ENCODE data around the gene CEP20.

Gene CEP20

GRCh38 chr16:15830832-15831451 is 57.5 kb downstream of the CEP20 start:
- no peak for DNase-seq (ENCODE audit: low spot score)

GRCh38 chr16:15829460-15829859 is 58.9 kb downstream of the CEP20 start:
- no peak for DNase-seq (ENCODE audit: low spot score)

- no peak for DNase-seq (ENCODE audit: low spot score)
Measured at GRCh38 chr16:15827709-15828343, 60.6 kb downstream of the CEP20 start.

GRCh38 chr16:15827299-15827698 is 61.1 kb downstream of the CEP20 start:
- no peak for DNase-seq (ENCODE audit: low spot score)

GRCh38 chr16:15825750-15826305 is 62.6 kb downstream of the CEP20 start:
- DNase-seq (ENCODE audit: low spot score), result no peak

GRCh38 chr16:15822957-15823356 is 65.4 kb downstream of the CEP20 start:
- DNase-seq (ENCODE audit: low spot score), result no peak

- DNase-seq (ENCODE audit: low spot score), result no peak
Measured at GRCh38 chr16:15820837-15821236, 67.6 kb downstream of the CEP20 start.

GRCh38 chr16:15819046-15819445 is 69.4 kb downstream of the CEP20 start:
- DNase-seq (ENCODE audit: low spot score), result no peak

GRCh38 chr16:15817446-15817845 is 71.0 kb downstream of the CEP20 start:
- no peak for DNase-seq (ENCODE audit: low spot score)

GRCh38 chr16:15816228-15816627 is 72.2 kb downstream of the CEP20 start:
- DNase-seq (ENCODE audit: low spot score), result no peak
